GM18511 (cell line): Measurements from ENCODE around the gene CFAP157.

Experiments
- ATAC-seq: cut with Tn5 transposase; IDR thresholded peaks from one replicate; pipeline ENCODE4 v1.9.1; 2021; ENCODE audit warnings: mild to moderate bottlenecking, moderate library complexity; ENCODE audit not compliant: unreplicated experiment

Gene CFAP157

DNA sequence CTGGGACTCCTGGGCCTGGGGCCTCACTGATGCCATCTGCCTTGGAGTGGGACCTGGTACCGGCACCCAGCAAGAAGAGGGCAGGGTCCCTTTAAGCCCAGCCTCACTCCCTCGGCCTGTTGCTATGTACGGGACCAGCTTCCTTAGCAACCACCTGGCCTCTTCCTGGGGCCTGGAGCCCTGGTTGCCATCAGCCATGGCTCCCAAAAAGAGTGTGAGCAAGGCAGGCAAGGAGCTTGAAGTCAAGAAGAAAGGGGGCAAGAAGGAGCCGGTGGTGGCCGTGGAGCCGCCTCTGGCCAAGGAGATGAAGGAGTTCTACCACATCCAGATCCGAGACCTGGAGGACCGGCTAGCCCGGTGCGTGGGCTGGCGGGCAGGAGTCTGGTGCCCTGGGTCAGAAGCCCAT is at the start of gene CFAP157:
TSS of gene CFAP157 (plus strand) at position 153 of the 406 bp plus-strand sequence. CDS start at position 197, 44 bp downstream.
- no peak for ATAC-seq

DNA sequence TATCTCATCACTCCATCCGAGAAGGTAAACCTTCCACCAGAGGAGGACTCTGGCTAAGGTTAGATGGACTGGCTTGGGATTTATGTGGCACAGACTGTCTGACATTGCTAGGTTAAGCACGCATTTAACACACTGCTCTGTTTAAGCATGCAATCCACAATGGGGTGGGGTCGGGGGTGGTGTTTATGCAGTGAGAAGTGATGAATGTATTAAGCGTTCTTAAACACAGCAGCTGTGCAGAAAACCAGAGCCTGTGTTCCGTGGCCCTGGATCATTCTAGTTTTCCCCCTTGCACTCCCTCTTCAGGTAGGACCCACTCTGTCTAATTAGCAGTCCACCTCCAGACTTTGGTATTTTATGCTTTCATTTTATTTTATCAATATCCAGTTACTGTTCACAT is 48.4 kb upstream of the CFAP157 start:
- no peak for ATAC-seq

- no peak for ATAC-seq
Observed at GRCh38 chr9:127660886-127661741, 45.7 kb upstream of the CFAP157 start.

- no peak for ATAC-seq
Observed at GRCh38 chr9:127662617-127663016, 44.2 kb upstream of the CFAP157 start.

- ATAC-seq, result no peak
Observed at GRCh38 chr9:127664324-127664677, 42.5 kb upstream of the CFAP157 start.

DNA sequence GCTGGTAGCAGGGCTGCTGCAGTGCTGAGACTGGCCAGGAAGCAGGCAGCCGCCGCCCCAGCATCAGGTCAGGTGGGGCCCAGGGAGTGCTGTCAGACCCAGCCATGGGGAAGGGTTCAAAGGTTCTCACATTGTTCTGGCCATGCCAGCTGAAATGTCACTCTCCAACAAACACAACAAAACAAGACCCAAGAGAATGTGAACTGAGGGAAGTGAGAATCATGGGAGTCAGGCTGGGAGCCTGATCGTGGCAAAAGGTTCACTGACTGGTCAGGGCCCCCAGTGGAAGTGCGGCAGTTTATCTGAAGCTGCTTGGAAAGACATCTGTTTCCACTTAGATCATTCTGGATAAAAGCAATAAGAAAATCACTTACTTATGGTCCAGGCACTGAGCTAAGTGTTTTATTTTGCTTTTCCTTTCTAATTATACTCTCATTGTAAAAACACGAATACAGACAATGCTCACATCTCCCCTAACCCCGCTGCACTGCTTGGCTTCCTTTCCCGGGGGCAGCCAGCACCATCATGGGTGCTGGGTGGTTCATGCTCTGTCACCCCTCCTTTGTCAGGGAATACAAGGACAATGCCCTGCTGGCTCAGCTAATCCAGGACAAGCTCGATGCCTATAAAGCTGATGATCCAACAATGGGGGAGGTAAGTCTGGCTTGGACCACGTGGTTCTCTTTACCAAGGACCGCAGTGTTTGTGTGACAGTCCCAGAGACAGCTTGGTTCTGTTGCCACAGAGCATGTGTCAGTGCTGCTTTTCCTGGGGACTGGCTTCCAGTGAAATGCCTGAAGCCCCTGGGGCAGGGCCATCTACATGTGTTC is 41.9 kb upstream of the CFAP157 start:
- ATAC-seq, result no peak

DNA sequence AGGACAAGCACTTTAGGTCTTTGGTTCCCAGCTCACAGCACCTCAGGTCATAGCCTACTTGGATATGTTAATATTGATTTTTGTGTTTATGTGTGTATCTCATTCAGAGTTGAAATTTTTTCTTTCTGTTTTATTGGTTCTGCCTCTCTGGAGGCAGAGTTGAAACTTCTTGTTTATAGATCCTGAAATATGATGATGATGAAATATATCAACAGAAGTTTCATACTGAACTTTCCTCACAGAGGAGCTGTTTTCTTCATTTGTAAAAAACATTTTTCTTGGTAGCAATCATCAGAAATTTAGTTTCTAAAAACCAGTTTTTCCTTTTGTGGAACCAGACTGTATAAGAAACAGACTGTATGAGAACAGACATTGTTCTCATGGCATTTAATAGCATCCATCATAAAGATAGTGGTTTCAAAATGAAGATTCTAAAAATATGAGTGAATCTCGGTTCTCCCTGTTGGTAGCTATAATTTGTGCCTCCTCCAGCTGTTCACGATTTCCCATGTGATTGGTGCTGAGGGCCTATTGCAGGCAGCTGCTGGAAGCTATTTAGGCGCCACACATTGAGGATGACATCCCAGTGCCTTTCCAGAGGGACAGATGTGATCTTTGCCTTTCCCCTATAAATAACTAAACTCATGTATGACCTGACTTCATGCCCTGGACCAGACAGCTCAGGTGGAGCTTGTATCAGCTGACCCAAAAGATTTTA is 39.5 kb upstream of the CFAP157 start:
- ATAC-seq, result no peak

DNA sequence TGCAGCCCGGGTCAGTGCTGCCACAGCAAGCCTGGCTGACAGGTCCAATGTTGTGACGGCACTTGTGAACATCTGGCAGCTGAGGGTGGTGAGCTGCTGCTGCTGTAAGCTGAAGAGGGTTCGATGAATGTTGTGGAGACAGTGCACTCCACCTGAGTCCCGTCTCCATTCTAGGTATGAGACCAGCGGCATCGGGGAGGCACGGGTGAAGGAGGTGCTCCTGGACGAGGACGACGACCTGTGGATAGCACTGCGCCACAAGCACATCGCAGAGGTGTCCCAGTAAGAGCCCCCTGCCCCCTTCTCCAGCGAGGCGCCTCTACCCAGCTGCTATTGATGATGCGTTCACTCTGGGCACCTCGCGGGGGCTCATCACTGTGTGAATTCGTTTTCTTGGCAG is 38.9 kb upstream of the CFAP157 start:
- no peak for ATAC-seq

DNA sequence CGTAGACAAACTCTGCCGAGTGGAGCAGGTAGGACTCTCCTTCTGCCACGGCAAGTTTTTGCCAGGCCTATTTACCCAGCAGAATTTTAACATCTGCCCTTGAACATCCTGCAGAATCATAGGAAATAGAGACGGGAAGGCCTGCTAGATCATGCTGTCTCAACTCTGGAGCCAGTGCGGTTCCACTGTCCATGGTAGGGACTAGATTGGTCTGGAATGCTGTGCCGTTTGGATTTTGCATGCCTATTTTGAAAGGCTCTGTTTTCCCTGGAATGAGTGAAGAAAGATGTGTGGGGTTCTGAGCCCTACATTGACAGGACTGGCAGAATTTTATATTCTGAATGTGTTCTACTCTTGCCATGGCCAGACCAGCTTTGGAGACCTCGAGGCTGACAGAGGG is 33.6 kb upstream of the CFAP157 start:
- ATAC-seq, result no peak

DNA sequence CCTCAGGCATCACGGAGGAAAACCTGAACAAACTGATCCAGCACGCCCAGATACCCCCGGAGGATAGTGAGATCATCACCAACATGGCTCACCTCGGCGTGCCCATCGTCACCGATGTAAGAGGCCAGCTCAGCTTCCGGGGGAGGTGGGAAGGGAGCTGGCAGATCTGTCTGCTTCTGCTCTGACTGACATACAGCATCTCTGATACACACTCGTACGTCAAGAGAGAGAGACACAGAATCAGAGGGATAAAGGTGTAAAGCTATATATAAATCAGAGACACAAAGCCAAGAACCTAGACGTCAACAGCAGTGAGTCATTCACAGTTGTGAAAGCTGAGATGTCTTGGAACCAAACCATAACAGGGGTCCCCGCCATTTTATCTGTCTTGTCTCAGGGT is 30.1 kb upstream of the CFAP157 start:
- no peak for ATAC-seq

- ATAC-seq, result no peak
Observed at GRCh38 chr9:127679506-127679905, 27.3 kb upstream of the CFAP157 start.

- ATAC-seq, result no peak
Observed at GRCh38 chr9:127680226-127680625, 26.6 kb upstream of the CFAP157 start.

GRCh38 chr9:127680846-127681245 is 25.9 kb upstream of the CFAP157 start:
- ATAC-seq, result no peak

- no peak for ATAC-seq
Observed at GRCh38 chr9:127682351-127683136, 24.2 kb upstream of the CFAP157 start.

GRCh38 chr9:127683723-127684122 is 23.1 kb upstream of the CFAP157 start:
- no peak for ATAC-seq

DNA sequence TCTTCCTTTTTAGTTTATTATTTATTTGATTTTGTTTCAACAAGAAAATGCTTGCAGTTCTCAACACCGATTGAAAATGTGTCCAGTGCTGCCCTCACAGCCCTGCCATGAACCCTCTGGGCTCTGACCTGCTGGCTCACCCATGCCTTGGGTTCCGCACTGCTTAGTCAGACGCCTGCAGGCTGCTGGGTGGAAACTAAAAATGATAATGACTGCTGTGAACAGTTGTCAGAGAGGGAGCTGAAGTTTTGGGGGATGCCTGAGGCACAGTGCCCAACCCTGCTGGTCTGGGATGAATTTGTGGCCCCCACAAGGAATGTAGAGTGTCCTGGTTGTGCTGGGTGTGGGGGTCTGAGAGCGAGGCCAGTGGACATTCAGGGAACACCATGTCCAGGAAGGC is 22.2 kb upstream of the CFAP157 start:
- no peak for ATAC-seq

- ATAC-seq, result no peak
Observed at GRCh38 chr9:127686461-127687393, 20.1 kb upstream of the CFAP157 start.

DNA sequence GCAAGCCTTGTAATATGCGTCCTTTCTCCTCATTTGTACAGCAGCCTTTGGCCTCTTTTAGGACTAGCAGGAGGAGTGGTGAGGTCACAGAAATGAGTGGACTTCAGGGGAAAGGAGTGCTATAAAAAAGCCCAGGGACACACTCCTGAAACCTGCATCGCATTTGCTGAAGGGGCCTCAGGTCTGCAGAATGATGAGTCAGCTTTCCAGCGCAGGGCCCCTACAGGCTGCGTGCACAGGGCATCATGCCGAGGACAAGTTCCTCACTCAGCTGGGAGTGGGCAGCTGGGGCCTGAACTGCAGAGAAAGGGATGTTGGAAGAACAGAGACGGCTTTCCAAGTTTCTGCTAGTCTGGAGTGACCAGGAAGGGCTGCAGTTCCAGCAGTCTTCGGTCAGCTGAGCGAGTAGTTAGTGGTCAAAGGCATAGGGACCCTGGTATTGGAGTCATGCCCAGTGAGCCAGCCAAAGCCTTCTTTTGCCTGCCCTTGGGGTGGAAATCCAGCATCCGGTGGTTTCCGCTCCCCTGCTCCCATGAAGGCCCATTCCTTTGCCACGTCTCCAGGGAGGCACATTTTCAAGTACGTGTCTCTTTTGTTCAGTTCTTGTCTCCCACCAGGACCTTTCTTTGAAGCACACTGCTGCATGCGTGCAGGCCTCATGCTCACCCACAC is 17.3 kb upstream of the CFAP157 start:
- no peak for ATAC-seq

DNA sequence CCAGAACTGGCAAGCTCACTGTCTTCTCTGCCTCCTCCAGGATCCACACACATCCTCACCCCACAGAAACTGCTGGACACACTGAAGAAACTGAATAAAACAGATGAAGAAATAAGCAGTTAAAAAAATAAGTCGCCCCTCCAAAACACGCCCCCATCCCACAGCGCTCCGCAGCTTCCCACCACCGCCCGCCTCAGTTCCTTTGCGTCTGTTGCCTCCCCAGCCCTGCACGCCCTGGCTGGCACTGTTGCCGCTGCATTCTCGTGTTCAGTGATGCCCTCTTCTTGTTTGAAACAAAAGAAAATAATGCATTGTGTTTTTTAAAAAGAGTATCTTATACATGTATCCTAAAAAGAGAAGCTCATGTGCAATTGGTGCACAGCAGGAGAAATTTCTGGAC is 16.1 kb upstream of the CFAP157 start:
- no peak for ATAC-seq
